HG03108 (cell line): ENCODE results near the gene XPO1.
A peak's percentile ranks its signal among the peaks of the same experiment; 100 is the strongest.
"Not testable (repeated sequence)": the region's sequence is repeated elsewhere in the genome, so short reads cannot be mapped to it uniquely, and the experiment has no call there.

Source experiments
- ATAC-seq: cut with Tn5 transposase; IDR thresholded peaks from one replicate; pipeline ENCODE4 v1.9.1; 2021; ENCODE audit warnings: moderate library complexity; ENCODE audit not compliant: unreplicated experiment

Gene XPO1

DNA sequence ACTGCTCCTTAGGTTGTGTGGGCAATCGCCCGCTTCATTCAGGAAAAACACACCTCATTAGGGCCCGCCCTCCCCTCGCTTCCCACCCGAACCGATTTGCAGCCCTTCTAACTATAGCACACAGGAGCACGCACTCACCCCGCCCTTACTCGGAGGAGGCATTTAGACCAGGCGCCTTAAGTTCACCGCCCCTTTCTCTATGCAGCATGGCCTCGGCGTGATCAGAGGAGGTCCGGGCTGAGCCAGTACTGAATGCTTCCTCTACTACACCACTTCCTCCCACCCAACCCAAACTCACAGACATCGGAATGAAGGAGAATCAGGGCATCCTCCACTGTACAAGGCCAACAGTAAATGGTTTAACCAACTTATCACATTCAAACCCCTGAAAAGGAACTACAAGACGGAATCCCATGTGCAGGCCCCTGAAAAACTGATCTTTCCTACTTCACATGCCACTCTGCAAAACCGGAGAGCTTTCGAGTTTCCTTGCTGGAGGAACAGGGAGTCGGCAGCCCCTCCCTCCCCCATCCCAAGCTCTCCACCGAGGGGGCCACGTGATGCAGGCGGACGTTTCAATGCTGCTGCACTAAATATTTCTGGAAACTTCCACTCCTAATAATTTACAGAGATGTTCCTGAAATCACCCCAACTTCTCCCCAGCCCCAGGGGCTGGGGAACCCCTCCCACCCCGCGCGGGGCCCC, 1.4 kb downstream of the XPO1 start:
- peak; percentile 58 for ATAC-seq

DNA sequence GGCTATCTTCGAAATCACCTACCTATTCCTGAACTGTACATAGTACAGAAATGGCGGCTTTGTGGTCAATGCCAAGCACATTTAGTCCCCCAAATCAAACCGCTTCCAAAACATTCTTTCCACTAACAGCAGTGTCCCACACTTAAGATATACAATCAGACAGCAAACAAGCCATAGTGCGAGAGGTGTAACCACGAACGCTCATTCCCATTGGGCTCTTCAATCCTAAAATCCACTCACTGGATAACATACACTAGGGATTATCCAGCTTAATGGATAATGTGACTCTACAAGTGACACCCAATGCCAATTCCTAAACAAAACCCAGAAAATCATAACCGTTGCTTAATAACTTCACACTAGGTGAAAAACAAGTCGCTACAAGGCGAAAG, 2.0 kb downstream of the XPO1 start:
- ATAC-seq = no peak

DNA sequence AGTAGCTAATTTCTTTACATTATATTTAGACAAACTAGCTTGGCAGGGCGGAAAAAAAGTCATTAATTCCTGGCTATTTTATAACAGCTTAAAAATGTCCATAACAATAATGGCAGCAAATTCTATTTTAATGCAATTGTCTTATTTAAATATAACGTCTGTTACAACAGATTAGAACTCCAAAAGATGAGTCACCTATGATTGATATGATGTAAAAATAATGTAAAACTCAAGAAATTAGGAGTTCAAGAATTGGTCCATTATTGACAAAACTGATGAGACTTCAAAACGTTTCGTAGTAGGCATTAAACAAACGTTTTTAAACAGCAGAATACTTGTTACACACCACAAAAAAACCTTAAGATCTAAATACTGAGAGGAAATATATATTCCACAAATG, 2.7 kb downstream of the XPO1 start:
- no peak for ATAC-seq

DNA sequence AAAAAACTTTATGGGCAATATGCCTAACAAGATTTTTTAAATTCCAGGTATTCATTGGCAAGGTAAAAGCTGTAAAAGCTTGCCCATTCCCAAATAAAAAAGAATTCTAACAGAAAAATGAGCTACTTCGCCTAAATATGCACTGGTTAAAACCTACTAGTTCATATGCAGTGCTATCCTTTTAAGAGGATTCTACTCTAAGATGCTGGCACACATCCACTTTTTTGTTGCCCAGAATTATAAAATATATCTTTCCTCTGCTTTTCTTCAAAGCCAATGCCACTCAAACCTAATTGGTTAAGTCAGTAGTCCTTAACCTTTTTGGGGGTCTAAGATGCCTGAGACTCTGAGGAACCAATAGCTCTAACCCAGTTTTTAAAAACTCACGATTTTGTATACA, 3.2 kb downstream of the XPO1 start:
- no peak for ATAC-seq

DNA sequence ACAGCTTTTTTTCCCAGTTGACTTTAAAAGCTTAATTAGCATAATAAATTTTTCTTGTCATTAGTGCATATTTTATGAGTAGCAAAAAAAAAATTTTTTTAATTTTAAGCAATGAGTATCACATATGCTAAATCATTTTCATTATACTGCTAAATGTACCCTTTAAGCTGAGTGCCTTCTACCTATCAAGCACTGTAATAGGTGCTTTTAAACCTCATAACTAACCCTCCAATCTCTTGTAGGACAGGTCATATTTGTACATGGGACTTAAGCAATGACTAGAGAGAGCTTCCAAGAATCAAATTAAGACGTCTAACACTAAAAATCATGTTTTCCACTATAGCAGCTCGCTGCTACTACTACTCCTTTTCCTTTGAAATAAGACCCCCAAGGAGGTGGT, 7.4 kb downstream of the XPO1 start:
- ATAC-seq = no peak

DNA sequence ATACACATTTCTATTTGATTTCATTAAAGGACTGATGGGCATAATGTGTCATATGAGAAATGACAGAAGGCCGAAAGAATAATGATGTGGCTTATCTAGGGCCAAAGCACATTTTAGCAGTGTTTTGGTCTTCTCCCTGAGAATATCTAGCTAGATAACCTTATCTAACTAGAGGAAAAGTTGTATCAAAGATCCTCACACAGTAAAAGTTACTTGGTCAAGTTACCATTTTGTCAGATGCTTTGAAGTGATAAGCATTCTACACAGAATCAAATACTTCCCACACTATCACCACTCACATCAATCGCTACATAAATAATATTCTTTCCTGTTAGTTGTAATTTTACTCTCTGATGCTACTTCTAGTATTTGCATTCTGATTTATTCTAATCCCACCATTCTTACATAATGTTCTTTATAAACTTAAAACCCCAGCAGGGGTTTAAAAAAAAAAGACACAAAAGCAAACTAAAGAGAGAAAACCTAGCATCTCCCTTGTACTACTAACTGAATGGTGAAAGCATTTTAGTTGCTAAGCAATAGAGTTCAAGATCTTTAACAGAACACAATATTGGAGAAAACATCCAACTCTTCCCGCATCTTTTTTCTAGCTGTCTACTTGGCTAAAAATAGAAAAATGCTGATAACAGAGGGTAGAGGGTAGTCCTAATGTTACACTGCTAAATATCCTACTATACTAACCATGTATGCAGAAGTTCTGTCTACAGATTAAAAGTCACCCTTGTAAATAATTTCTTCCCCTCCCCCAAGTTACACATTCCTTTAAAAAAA, 8.0 kb downstream of the XPO1 start:
- ATAC-seq = no peak

DNA sequence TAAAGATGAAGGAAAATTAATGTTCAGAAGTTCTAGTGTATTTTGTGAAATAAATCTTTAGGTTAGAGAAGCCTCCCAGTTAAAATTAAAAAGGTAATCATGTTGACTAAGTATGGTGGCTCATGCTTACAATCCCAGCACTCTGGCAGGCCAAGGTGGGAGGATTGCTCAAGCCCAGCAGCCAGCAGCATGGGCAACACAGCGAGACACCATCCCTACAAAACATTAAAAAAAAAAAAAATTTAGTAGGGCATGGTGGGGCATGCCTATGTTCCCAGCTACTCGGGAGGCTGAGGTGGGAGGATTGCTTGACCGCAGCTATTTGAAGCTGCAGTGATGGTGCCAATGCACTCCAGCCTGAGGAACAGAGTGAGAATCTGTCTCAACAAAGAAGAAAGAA, 17.9 kb downstream of the XPO1 start:
- no peak for ATAC-seq

DNA sequence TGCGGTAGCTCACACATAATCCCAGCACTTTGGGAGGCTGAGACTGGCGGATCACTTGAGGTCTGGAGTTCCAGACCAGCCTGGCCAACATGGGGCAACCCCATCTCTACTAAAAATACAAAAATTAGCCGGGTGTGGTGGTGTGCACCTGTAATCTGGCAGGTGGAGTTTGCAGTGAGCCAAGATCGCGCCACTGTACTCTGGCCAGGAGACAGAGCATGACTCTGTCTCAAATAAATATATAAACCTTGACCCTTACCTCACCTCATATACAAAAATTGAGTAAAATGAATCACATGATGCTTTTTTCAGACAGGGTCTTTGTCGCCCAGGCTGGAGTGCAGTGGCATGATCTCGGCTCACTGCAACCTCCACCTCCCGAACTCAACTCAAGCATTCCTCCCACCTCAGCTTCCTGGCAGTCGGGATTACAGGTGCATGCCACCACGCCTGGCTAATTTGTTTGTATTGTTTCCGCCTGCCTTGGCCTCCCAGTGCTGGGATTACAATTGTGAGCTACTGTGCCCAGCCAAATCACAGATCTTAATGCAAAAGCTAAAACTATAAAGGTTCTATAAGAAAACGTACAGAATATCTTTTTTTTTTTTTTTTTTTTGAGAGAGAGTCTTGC, 25.3 kb downstream of the XPO1 start:
- ATAC-seq = no peak

DNA sequence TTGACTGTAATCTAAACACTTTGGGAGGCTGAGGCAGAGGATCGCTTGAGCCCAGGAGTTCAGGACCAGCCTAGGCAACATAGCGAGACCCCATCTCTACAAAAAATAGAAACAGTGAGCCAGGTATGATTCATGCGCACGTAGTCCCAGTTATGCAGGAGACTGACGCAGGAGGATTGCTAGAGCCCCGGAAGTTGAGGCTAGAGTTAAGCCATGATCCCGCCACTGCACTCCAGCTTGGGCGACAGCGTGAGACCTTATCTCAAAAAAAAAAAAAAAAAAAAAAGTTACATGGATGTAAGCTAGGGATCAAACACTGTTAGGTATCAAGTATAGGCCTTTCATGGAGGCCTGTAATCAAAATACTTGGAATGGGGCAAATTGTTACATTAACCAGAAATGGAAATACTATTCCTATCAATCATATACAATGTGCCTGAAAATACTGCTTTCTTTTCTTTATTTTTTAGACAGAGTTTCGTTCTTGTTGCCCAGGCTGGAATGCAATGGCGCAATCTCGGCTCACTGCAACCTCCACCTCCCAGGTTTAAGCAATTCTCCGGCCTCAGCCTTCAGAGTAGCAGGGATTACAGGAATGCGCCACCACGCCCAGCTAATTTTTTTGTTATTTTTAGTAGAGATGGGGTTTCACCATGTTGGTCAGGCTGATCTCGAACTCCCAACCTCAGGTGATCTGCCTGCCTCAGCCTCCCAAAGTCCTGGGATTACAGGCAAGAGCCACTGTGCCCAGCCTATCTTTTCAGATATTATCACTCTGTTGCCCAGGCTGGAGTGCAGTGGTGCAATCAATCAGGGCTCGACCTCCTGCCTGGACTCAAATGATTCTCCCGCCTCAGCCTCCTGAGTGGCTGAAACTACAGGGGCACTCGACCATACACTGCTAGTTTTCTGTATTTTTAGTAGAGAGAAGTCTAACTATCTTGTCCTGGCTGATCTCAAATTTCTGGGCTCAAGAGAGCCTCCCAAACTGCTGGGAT, 27.2 kb downstream of the XPO1 start:
- no peak for ATAC-seq

DNA sequence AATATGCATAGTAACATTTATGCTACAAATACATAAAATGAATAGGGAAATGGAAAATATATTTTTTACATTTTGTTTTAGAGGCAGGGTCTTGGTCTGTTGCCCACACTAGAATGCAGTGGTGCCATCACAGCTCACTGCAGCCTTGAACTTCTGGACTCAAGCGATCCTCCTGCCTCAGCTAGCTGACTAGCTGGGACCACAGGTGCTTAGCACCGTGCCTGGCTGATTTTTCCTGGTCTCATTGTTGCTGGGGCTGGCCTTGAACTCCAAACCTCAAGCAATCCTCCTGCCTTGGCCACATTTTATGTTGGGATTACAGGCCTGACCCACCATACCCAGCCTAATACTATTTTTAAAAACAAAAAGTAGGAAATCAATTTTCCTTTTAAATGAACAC, 33.2 kb downstream of the XPO1 start:
- no peak for ATAC-seq

DNA sequence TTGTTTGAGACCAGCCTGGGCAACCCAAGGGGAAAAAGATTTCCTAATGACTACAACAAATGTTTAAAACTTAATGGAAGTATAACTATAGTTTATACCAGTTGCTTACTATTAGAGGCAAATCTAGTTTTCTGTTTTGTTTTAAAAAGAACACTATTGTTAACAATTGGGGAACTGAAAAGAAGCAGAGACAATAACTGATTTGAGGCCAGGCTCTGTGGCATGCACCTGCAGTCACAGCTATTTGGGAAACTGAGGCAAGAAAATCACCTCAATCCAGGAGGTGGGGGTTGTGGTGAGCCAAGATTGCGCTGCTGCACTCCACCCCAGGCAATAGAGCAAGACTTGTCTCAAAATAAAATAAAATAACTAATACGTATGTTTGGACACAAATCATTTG, 39.1 kb downstream of the XPO1 start:
- no peak for ATAC-seq

DNA sequence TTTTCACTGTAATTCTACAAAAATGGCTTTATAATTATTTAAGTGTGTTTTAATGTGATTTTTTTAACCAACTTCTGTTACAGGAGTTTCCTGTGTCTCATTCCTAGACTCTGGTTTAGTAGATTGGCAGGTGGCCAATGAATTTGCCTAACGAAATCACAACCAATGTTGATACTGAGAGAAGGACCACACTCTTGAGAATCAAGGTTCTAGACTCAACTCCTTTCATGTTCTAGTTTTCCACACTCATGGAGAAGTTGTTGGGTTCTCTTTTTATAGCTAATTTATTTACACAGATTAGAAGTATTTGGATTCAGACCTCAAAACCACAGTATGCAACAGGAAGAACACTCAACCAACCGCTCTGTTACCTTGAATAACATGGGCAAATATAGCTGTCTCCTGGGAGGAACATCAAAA, 44.6 kb downstream of the XPO1 start:
- ATAC-seq = no peak

DNA sequence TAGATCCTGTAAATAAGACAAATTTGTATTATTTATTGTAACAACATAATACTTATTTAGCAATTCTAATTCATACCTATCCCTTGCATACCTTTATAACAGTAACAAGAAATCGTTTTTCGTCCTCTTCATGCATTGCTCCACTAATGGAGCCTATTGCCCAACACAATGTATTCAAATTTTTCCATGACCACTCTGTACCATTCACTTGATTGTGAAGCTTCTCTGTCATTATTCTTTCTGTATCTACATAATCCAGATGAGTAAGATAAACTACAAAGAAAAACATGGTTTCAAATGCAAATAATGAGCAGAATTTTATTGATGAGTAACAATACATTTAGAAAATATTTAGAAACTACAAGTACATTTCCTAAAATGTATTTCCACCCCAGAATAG, 45.7 kb downstream of the XPO1 start:
- ATAC-seq = no peak

DNA sequence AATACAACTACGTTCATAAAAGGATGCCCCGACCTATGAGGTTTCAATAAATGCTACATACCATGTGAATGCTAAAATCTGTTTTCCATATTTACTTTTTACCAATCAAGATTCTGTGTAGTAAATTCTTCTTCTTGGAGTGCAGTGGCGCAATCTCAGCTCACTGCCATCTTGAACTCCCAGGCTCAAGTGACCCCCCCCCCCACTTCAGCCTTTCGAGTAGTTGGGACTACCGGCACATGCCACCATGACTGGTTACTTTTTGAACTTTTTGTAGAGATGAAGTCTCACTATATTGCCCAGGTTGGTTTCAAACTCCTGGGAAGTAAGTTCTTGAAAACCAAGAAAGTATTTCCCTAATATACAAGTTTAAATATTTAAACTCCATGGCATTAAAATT, 52.9 kb downstream of the XPO1 start:
- ATAC-seq = no peak

DNA sequence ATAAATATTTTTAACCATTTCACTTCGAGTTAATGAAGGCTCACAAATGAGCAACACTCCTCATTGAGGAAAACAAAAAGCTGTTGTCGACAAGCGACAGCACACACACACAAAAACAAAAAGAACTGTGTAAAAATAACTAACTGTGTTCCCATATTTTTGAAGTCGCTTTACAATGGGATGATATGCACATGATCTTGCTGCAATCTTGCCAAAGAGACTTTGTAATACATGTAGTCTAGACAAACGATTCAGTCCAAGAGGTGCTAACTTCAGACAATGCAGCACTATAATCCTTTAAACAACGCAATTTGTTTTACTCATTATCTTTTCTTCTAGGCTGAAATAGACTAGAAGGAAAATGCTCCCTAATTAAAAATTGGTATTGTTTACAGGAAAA, 60.1 kb downstream of the XPO1 start:
- no peak for ATAC-seq

DNA sequence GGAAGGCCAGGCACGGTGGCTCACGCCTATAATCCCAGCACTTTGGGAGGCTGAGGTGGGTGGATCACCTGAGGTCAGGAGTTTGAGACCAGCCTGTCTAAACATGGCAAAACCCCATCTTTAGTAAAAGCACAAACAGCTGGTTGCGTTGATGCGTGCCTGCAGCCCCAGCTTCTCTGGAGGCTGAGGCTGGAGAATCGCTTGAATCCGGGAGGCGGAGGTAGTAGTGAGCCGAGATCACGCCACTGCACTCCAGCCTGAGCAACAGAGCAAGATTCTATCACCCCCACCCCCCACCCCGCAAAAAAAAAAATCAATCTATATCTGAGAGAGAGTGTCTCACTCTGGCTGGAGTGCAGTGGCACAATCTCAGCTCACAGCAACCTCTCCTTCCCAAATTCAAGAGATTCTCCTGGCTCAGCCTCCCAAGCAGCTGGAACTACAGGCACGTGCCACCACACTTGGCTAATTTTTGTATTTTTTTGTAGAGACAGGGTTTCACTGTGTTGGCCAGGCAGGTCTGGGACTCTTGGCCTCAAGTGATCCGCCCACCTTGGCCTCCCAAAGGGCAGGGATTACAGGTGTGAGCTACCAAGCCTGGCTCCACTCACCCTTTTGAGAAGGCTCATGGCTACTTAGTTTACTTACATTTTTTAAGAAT, 61.1 kb downstream of the XPO1 start:
- not testable (repeated sequence) for ATAC-seq

DNA sequence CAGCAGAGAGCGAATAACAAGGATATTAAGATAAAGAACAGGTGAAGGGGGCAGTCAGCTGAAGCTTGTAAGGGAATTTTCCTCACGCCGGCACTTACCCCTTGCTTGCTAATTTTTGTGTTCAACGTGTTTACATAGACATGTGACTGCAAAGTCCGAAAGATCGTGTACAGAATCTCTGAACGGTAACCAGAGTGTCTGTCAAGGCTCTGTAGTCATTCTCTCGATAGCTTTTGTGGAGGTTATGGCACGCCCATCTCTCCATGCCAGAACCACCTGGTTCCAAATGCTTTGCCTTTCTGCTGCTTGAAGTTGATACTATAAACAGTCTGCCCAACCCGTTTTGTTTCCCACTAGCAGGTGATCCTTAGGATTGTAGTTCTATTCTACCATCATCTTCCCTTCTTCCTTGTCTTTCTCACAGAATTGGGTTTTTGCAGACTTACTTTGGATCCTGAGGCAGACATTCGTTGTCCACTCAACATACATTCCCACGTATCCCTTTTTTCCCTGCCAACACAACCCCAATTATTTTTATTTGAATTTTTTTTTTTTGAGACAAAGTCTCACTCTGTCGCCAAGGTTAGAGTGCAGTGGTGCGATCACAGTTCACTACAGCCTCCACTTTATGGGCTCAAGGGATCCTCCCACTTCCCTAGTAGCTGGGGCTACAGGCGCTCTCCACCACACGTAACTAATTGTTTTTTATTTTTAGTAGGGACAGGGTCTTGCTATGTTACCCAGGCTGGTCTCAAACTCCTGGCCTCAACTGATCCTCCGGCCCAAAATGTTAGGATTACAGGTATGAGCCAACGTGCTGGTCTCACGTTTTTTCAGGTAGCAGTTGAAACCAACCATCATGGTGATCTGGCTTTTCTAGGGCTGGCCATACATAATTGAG, 66.0 kb downstream of the XPO1 start:
- ATAC-seq = no peak

DNA sequence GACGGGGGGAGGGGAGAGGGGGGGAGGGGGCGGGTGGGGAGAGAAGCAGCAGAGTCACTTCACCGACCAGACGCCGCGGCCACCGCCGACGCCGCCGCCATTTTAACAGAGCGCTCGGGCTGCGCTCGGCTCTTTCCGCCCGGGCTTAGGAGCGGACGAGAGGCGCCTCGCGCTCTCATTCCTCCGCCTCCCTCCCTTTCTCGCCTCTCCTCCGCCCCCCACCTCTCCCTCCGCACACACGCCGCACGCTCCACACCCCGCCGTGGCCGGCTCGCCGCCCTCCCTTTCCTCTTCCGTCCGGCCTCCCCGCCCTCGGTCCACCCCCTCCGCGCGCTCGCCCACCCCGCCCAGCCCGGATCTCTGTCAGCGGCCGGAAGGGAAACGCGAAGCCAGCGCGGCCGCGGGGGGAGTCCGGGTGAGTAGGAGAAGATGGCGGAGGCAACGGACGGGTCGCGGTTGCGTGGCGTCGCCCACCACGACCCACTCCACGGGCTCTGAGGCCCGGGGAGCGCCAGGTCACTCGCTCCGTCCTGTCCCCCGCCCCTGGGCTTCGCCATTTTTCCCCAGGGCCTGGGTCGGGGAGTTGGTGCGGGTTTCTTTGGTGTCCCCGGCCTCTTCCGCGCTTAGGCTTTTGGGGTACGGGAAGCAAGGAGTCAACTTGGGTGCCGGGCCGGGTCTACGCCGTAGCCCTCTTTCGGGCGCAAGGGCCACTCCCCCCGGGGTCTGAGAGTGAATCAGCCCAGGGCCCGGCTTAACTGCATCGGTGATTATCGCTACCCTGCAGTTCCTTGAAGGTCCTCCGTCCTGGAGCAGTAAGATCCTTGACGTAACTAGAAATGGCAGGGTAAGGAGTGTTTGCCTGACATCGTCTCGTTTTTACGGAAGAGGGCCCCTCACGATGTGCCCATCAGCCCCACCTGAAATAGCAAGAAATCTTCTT, 66.9 kb downstream of the XPO1 start, which contains the start of gene USP34:
TSS of gene USP34 (minus strand) at position 123 of the 940 bp plus-strand sequence. CDS start 395 bp downstream, outside the sequence.
- ATAC-seq = peak; percentile 59
